PC-3 (cell line): Measurements from ENCODE around the gene SH2D3C. TPM values are rescaled to one million over a fixed set of nuclear protein-coding genes. Genes with fewer than 3 reads are reported as not detected.

ENCODE experiments used
- ATAC-seq: fragments of 200-7000 bp; cut with Tn5 transposase; 2 replicates; pipeline ENCODE4 v1.9.1; 2020; ENCODE audit warnings: mild to moderate bottlenecking, moderate library complexity
- BruUV-seq: library from RNA; stranded (reverse); fragments of 400-500 nt; replicated peaks from 2 replicates; lab custom pipeline; 2021; lab: Mats Ljungman, UMichigan
- CTCF ChIA-PET: fragments of 300-600 bp; sonication (Branson Sonifier 250); formaldehyde crosslinking; loops from one replicate; lab custom pipeline; 2022; ENCODE audit warnings: antibody characterized with exemption; lab: Charles Lee
- POLR2A ChIA-PET: fragments of 300-600 bp; sonication (Branson Sonifier 250); formaldehyde crosslinking; loops from one replicate; lab custom pipeline; 2022; ENCODE audit warnings: antibody characterized with exemption; ENCODE audit not compliant: unreplicated experiment; lab: Charles Lee
- DNase-seq: peaks from one replicate; pipeline ENCODE4 v3.0.0-alpha.2; 2015
- H2AFZ ChIP-seq: fragments of 300-600 bp; sonication (generic); 2 replicates; pipeline ENCODE4 v1.6.0; 2016; ENCODE audit warnings: antibody characterized with exemption, low read length
- H3F3A ChIP-seq: fragments of 300-600 bp; sonication (generic); one replicate; pipeline ENCODE4 v1.6.0; 2017; ENCODE audit warnings: antibody characterized with exemption, low read length, control low read depth, mild to moderate bottlenecking; ENCODE audit not compliant: unreplicated experiment
- H3K27ac ChIP-seq: fragments of 300-600 bp; sonication (generic); 2 replicates; pipeline ENCODE4 v1.5.1; 2016; ENCODE audit warnings: mild to moderate bottlenecking, low read length
- H3K27me3 ChIP-seq: fragments of 300-600 bp; sonication (generic); 2 replicates; pipeline ENCODE4 v1.6.1; 2016; ENCODE audit warnings: low read length, mixed read lengths
- H3K36me3 ChIP-seq: fragments of 300-600 bp; sonication (generic); 2 replicates; pipeline ENCODE4 v1.6.1; 2016; ENCODE audit warnings: low read depth, mixed run types, low read length, mixed read lengths
- H3K4me1 ChIP-seq: fragments of 300-600 bp; sonication (generic); 2 replicates; pipeline ENCODE4 v1.5.1; 2016; ENCODE audit warnings: low read length; ENCODE audit not compliant: insufficient read depth
- H3K4me2 ChIP-seq: fragments of 300-600 bp; sonication (generic); 2 replicates; pipeline ENCODE4 v1.6.0; 2016; ENCODE audit warnings: low read length
- H3K4me3 ChIP-seq: fragments of 300-600 bp; sonication (generic); 2 replicates; pipeline ENCODE4 v1.5.1; 2016; ENCODE audit warnings: mild to moderate bottlenecking, low read length, mixed read lengths
- H3K79me2 ChIP-seq: fragments of 300-600 bp; sonication (generic); 2 replicates; pipeline ENCODE4 v1.6.1; 2017; ENCODE audit warnings: low read length, mixed read lengths
- H3K9ac ChIP-seq: fragments of 300-600 bp; sonication (generic); 2 replicates; pipeline ENCODE4 v1.6.0; 2016; ENCODE audit warnings: mild to moderate bottlenecking, low read length
- H3K9me2 ChIP-seq: fragments of 300-600 bp; sonication (generic); replicated peaks from 2 replicates; pipeline ENCODE4 v1.6.1; 2016; ENCODE audit warnings: mixed run types, low read length, mixed read lengths
- H3K9me3 ChIP-seq: fragments of 300-600 bp; sonication (generic); 2 replicates; pipeline ENCODE4 v1.6.1; 2016; ENCODE audit warnings: low read length, mixed read lengths
- H4K20me1 ChIP-seq: fragments of 300-600 bp; sonication (generic); 2 replicates; pipeline ENCODE4 v1.6.1; 2016; ENCODE audit warnings: low read length, mixed read lengths
- CTCF ChIP-seq: fragments of 300-600 bp; sonication (generic); conservative IDR thresholded peaks from 2 replicates; pipeline ENCODE4 v1.5.1; 2017; ENCODE audit warnings: antibody characterized with exemption, low read depth, mild to moderate bottlenecking, low read length
- EZH2 ChIP-seq: fragments of 300-600 bp; sonication (generic); IDR thresholded peaks from one replicate; pipeline ENCODE4 v1.6.1; 2017; ENCODE audit warnings: antibody characterized with exemption, mild to moderate bottlenecking, low read length; ENCODE audit not compliant: unreplicated experiment
- EZH2phosphoT487 ChIP-seq: fragments of 300-600 bp; sonication (generic); IDR thresholded peaks from 2 replicates; pipeline ENCODE4 v1.6.1; 2018; ENCODE audit warnings: mild to moderate bottlenecking, antibody characterized with exemption, low read length, borderline replicate concordance
- intact Hi-C: fragments of 100-400 bp; cut with micrococcal nuclease; formaldehyde crosslinking; loops from 2 replicates; pipeline ENCODE4 v1.9.0; 2023
- total RNA-seq: library from RNA; depleted of rRNA; stranded (reverse); fragments of >200 nt; gene quantifications from 2 replicates; pipeline ENCODE4 v1.2.3, GENCODE V29; 2014

The SH2D3C gene
- total RNA-seq, 1 experiment from 2014 or later = 0.26 TPM

GRCh38 chr9:127789179-127789578 lies 10.7 kb upstream of the SH2D3C start:
- Histone ChIP-seq H3K4me3 (no peak overlapping the region), H3K9me2 (no peaks in the 10 kb centered on the region), H3K9ac (no peak overlapping the region), H3K27me3 (no peaks in the 10 kb centered on the region), H3K27ac (no peak overlapping the region), H3F3A (no peaks in the 10 kb centered on the region), H3K9me3 (no peaks in the 10 kb centered on the region), H4K20me1 (peaks cover 32% of the 10 kb centered on the region), H3K36me3 (peaks cover 48% of the 10 kb centered on the region), H3K4me1 (peaks cover 10% of the 10 kb centered on the region), H3K4me2 (no peak overlapping the region), H3K79me2 (peaks cover 42% of the 10 kb centered on the region), H2AFZ (no peak overlapping the region)
- intact Hi-C loops = no loop called here
- no TSS peak for BruUV-seq
- ATAC-seq = no peak
- CTCF ChIA-PET = no interaction called here
- DNase-seq = no peak
- no peak for TF ChIP-seq CTCF
- POLR2A ChIA-PET = no interaction called here

- Histone ChIP-seq H3K9me2 (no peaks in the 10 kb centered on the region), H3K27ac (no peak overlapping the region), H3K4me2 (no peak overlapping the region), H3K4me1 (peaks cover 10% of the 10 kb centered on the region), H3F3A (no peaks in the 10 kb centered on the region), H3K79me2 (peaks cover 42% of the 10 kb centered on the region), H2AFZ (no peak overlapping the region), H3K4me3 (no peak overlapping the region), H4K20me1 (peaks cover 32% of the 10 kb centered on the region), H3K9me3 (no peaks in the 10 kb centered on the region), H3K9ac (no peak overlapping the region), H3K27me3 (no peaks in the 10 kb centered on the region), H3K36me3 (peaks cover 48% of the 10 kb centered on the region)
- no peak for DNase-seq
- no peak for ATAC-seq
- POLR2A ChIA-PET = no interaction called here
- intact Hi-C loops = no loop called here
- TF ChIP-seq EZH2phosphoT487 = no peak
- TF ChIP-seq CTCF = no peak
- no peak for TF ChIP-seq EZH2
- BruUV-seq = no TSS peak
- CTCF ChIA-PET = no interaction called here
Measured at GRCh38 chr9:127788337-127789011, 10.0 kb upstream of the SH2D3C start.

- Histone ChIP-seq H3K9me2 (no peaks in the 10 kb centered on the region), H3K4me1 (peaks cover 10% of the 10 kb centered on the region), H3K4me3 (peak overlapping the region; percentile 81), H3K36me3 (peaks cover 43% of the 10 kb centered on the region), H2AFZ (no peak overlapping the region), H3K9ac (peak overlapping the region; percentile 98), H3K79me2 (peaks cover 42% of the 10 kb centered on the region), H3K4me2 (peak overlapping the region; percentile 89), H3K27me3 (no peaks in the 10 kb centered on the region), H3K9me3 (no peaks in the 10 kb centered on the region), H3K27ac (peak overlapping the region; percentile 79), H3F3A (no peaks in the 10 kb centered on the region), H4K20me1 (peaks cover 32% of the 10 kb centered on the region)
- POLR2A ChIA-PET = interaction anchor here (0.7 kb wide), 2 partner anchors 14 to 217 kb away, joined by 3 to 4 read pairs; no protein-coding TSS in a partner anchor
- intact Hi-C loops = loop anchor here (2.0 kb wide), 1 partner anchor 84 kb away; no protein-coding TSS in a partner anchor
- CTCF ChIA-PET = no interaction called here
- DNase-seq = no peak
- BruUV-seq = no TSS peak
- ATAC-seq = no peak
- TF ChIP-seq EZH2phosphoT487 (no peak), CTCF (peak; percentile 58)
Measured at GRCh38 chr9:127786773-127787104, 8.3 kb upstream of the SH2D3C start.
